GM10847 (cell line): Measurements from ENCODE around the gene CCDC57.

Experiments used
- POLR2A ChIP-seq: IDR thresholded peaks from 2 replicates; pipeline ENCODE4 v1.6.1; 2011; ENCODE audit not compliant: insufficient read length; ENCODE audit errors: extremely low read depth

Gene CCDC57

GRCh38 chr17:82179946-82180475 is 32.6 kb downstream of the CCDC57 start:
- TF ChIP-seq POLR2A, result no peak

GRCh38 chr17:82179412-82179811 is 33.2 kb downstream of the CCDC57 start:
- TF ChIP-seq POLR2A, result no peak

GRCh38 chr17:82178499-82179261 is 34.0 kb downstream of the CCDC57 start:
- no peak for TF ChIP-seq POLR2A

GRCh38 chr17:82177761-82178498 is 34.7 kb downstream of the CCDC57 start:
- TF ChIP-seq POLR2A, result no peak

- no peak for TF ChIP-seq POLR2A
Measured at GRCh38 chr17:82177276-82177675, 35.4 kb downstream of the CCDC57 start.

GRCh38 chr17:82175951-82176350 is 36.7 kb downstream of the CCDC57 start:
- TF ChIP-seq POLR2A, result no peak

- no peak for TF ChIP-seq POLR2A
Measured at GRCh38 chr17:82175201-82175600, 37.4 kb downstream of the CCDC57 start.

- no peak for TF ChIP-seq POLR2A
Measured at GRCh38 chr17:82173351-82174041, 39.1 kb downstream of the CCDC57 start.

GRCh38 chr17:82172486-82173160 is 40.0 kb downstream of the CCDC57 start:
- no peak for TF ChIP-seq POLR2A

GRCh38 chr17:82171750-82172375 is 40.8 kb downstream of the CCDC57 start:
- TF ChIP-seq POLR2A, result no peak

- TF ChIP-seq POLR2A, result no peak
Measured at GRCh38 chr17:82170412-82170961, 42.2 kb downstream of the CCDC57 start.

- TF ChIP-seq POLR2A, result no peak
Measured at GRCh38 chr17:82168568-82168967, 44.1 kb downstream of the CCDC57 start.

GRCh38 chr17:82167028-82167427 is 45.6 kb downstream of the CCDC57 start:
- no peak for TF ChIP-seq POLR2A

- no peak for TF ChIP-seq POLR2A
Measured at GRCh38 chr17:82164853-82165252, 47.8 kb downstream of the CCDC57 start.
